ENCODE measurements around the gene ALPL. TPM values are rescaled to one million over a fixed set of nuclear protein-coding genes. Genes with fewer than 3 reads are reported as not detected.

The ALPL gene
- total and polyA plus RNA-seq, 9 donors, result 1.2 to 9.2 (median 3.8) TPM

GRCh38 chr1:21605012-21605715 lies 95.9 kb downstream of the ALPL start:
- Histone ChIP-seq H3K27me3 (no peaks in the 10 kb centered on the region), H3K4me3 (no peak overlapping the region), H3K4me1 (ENCODE audit: insufficient read depth) (no peaks in the 10 kb centered on the region), H3K9me3 (no peaks in the 10 kb centered on the region), H3K27ac (no peak overlapping the region), H3K36me3 (no peaks in the 10 kb centered on the region)
- 77 to 84% (median 83%) methylated on average over 7 of the region's 7 CpGs for WGBS, 3 donors
- intact Hi-C loops (cut with DNase I), result no loop called here
- no peak for TF ChIP-seq CTCF (IDR thresholded peaks at IDR 0.05)
- no peak for TF ChIP-seq EP300 (IDR thresholded peaks at IDR 0.05)
- no peak for TF ChIP-seq POLR2A (IDR thresholded peaks at IDR 0.05)
- no peak for DNase-seq

- no peak for DNase-seq
- no peak for TF ChIP-seq CTCF (IDR thresholded peaks at IDR 0.05)
- no peak for TF ChIP-seq EP300 (IDR thresholded peaks at IDR 0.05)
Observed at GRCh38 chr1:21605964-21606705, 96.9 kb downstream of the ALPL start.

GRCh38 chr1:21607549-21608529 lies 98.6 kb downstream of the ALPL start:
- DNase-seq, result peak; percentile 29 to 69 (median 60)
- 47 to 54% (median 50%) methylated on average over 37 of the region's 37 CpGs for WGBS, 3 donors
- no peaks in the 10 kb centered on the region for H3K27me3 ChIP-seq
- H3K36me3 ChIP-seq, result no peaks in the 10 kb centered on the region
- H3K4me3 ChIP-seq, result no peak overlapping the region
- no peaks in the 10 kb centered on the region for H3K4me1 ChIP-seq (ENCODE audit: insufficient read depth)
- no peaks in the 10 kb centered on the region for H3K9me3 ChIP-seq
- no peak for TF ChIP-seq POLR2A (IDR thresholded peaks at IDR 0.05)
- TF ChIP-seq CTCF (IDR thresholded peaks at IDR 0.05), result no peak
- TF ChIP-seq EP300 (IDR thresholded peaks at IDR 0.05), result no peak
- intact Hi-C loops (cut with DNase I), result no loop called here
- no peak overlapping the region for H3K27ac ChIP-seq

More at GRCh38 chr1:21605964-21606705, 96.9 kb downstream of the ALPL start:
- H3K27ac ChIP-seq, result no peak overlapping the region
- H3K36me3 ChIP-seq, result no peaks in the 10 kb centered on the region
- no peaks in the 10 kb centered on the region for H3K9me3 ChIP-seq
- WGBS, 3 donors, result 84 to 100% (median 85%) methylated on average over 9 to 15 of the region's 15 CpGs
- H3K4me3 ChIP-seq, result no peak overlapping the region
- no peaks in the 10 kb centered on the region for H3K27me3 ChIP-seq
- intact Hi-C loops (cut with DNase I), result no loop called here
- H3K4me1 ChIP-seq (ENCODE audit: insufficient read depth), result no peaks in the 10 kb centered on the region

GRCh38 chr1:21608798-21609197 lies 99.6 kb downstream of the ALPL start:
- no peak for TF ChIP-seq CTCF (IDR thresholded peaks at IDR 0.05)
- no peak for TF ChIP-seq EP300 (IDR thresholded peaks at IDR 0.05)
- H3K27me3 ChIP-seq, result no peaks in the 10 kb centered on the region
- H3K27ac ChIP-seq, result no peak overlapping the region
- intact Hi-C loops (cut with DNase I), result no loop called here
- H3K9me3 ChIP-seq, result no peaks in the 10 kb centered on the region
- H3K4me1 ChIP-seq (ENCODE audit: insufficient read depth), result no peaks in the 10 kb centered on the region
- DNase-seq, result no peak
- WGBS, 3 donors, result 61 to 66% (median 63%) methylated on average over 4 of the region's 4 CpGs
- H3K4me3 ChIP-seq, result no peak overlapping the region
- H3K36me3 ChIP-seq, result no peaks in the 10 kb centered on the region

All from ovary (tissue), 9 donors.